ENCODE measurements around the gene UGT8. TPM values are rescaled to one million over a fixed set of nuclear protein-coding genes. Genes with fewer than 3 reads are reported as not detected.

Gene UGT8
- total RNA-seq, 1 experiment from 2014 or later, result 14.8 TPM

- no peaks in the 10 kb centered on the region for H4K20me1 ChIP-seq (ENCODE audit: insufficient read depth)
- H3K27me3 ChIP-seq (ENCODE audit: insufficient read depth, low read length), result no peaks in the 10 kb centered on the region
- BruUV-seq (replicated peaks), result no TSS peak
- no peaks in the 10 kb centered on the region for H3K4me1 ChIP-seq (ENCODE audit: control insufficient read depth in 1 of 2, insufficient read depth in 2 of 2, low read length in 2 of 2)
- ChIA-PET CTCF (no interaction called here), RAD21 (ENCODE audit: low non-redundant PET in 1 of 2, low total read pairs in 2 of 2, uncharacterized antibody in 2 of 2, unreplicated experiment in 2 of 2) (no interaction called here), POLR2A (no interaction called here)
- TF ChIP-seq ZNF274 (IDR thresholded peaks at IDR 0.05; ENCODE audit: low read depth, low read length), result no peak
- TF ChIP-seq CEBPB (IDR thresholded peaks at IDR 0.05; ENCODE audit: low read depth), result no peak
- no peak for TF ChIP-seq YY1 (IDR thresholded peaks at IDR 0.05; ENCODE audit: extremely low read depth, insufficient replicate concordance, low read depth, low read length)
- no peak for TF ChIP-seq EZH2 (IDR thresholded peaks at IDR 0.05)
- TF ChIP-seq, protein P1, sequence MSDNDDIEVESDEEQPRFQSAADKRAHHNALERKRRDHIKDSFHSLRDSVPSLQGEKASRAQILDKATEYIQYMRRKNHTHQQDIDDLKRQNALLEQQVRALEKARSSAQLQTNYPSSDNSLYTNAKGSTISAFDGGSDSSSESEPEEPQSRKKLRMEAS (IDR thresholded peaks at IDR 0.05), result no peak
- TF ChIP-seq ZBTB33 (IDR thresholded peaks at IDR 0.05; ENCODE audit: extremely low read depth, insufficient replicate concordance, low read length), result no peak
- no peak for TF ChIP-seq JUND (IDR thresholded peaks at IDR 0.05)
- no peak for TF ChIP-seq SRF (IDR thresholded peaks at IDR 0.05; ENCODE audit: low read depth)
- no peak for TF ChIP-seq POLR2AphosphoS5 (IDR thresholded peaks at IDR 0.05; ENCODE audit: low read depth, low read length)
- TF ChIP-seq FOSL1 (IDR thresholded peaks at IDR 0.05; ENCODE audit: low read depth), result no peak
- no peak for TF ChIP-seq ELF1 (IDR thresholded peaks at IDR 0.05; ENCODE audit: borderline replicate concordance, low read depth)
- TF ChIP-seq, protein P2, sequence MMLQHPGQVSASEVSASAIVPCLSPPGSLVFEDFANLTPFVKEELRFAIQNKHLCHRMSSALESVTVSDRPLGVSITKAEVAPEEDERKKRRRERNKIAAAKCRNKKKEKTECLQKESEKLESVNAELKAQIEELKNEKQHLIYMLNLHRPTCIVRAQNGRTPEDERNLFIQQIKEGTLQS (IDR thresholded peaks at IDR 0.05), result no peak
- no peak for TF ChIP-seq SP1 (IDR thresholded peaks at IDR 0.05; ENCODE audit: low read depth)
- TF ChIP-seq ZFX (IDR thresholded peaks at IDR 0.05), result no peak
- TF ChIP-seq CBX3 (IDR thresholded peaks at IDR 0.05; ENCODE audit: low read depth), result no peak
- TF ChIP-seq CTCF (IDR thresholded peaks at IDR 0.05 in 2 of 3, conservative IDR thresholded peaks at IDR 0.05 in 1 of 3; ENCODE audit: borderline replicate concordance in 1 of 3, insufficient read depth in 1 of 3, low read depth in 2 of 3, low read length in 2 of 3), result no peak
- TF ChIP-seq TCF7L2 (IDR thresholded peaks at IDR 0.05; ENCODE audit: borderline replicate concordance, extremely low read depth, insufficient read depth, insufficient read length), result no peak
- DNase-seq (ENCODE audit: low read depth, low spot score) (no peak), ATAC-seq (no peak)
- no peak overlapping the region for H3K4me2 ChIP-seq (ENCODE audit: low read length)
- H3K27ac ChIP-seq (ENCODE audit: low read depth, low read length), result no peak overlapping the region
- no peaks in the 10 kb centered on the region for H3K9me3 ChIP-seq (ENCODE audit: control insufficient read depth in 1 of 2, insufficient read depth in 1 of 2, low read depth in 1 of 2, low read length in 2 of 2)
- no peak overlapping the region for H3K9ac ChIP-seq (ENCODE audit: low read length)
- intact Hi-C loops (cut with micrococcal nuclease), result no loop called here
- no peak overlapping the region for H3K4me3 ChIP-seq (replicated peaks in 1 of 2; ENCODE audit: low read depth in 1 of 2, low read length in 2 of 2)
- H3K79me2 ChIP-seq (ENCODE audit: insufficient read depth, low read length), result no peaks in the 10 kb centered on the region
- no peaks in the 10 kb centered on the region for H3K36me3 ChIP-seq (ENCODE audit: control insufficient read depth in 1 of 2, insufficient read depth in 2 of 2, low read length in 2 of 2)
- H3K9me2 ChIP-seq (ENCODE audit: insufficient read depth), result no peaks in the 10 kb centered on the region
- no peak overlapping the region for H2AFZ ChIP-seq (ENCODE audit: low read depth, low read length, poor library complexity, severe bottlenecking)
These were observed 89.5 kb downstream of the UGT8 start for GRCh38 chr4:114688059-114688458.

Measured in HCT116 (cell line).